Karpas-422 (cell line): ENCODE results near the gene ZNF124. TPM values are rescaled to one million over a fixed set of nuclear protein-coding genes. Genes with fewer than 3 reads are reported as not detected.
"Not testable (repeated sequence)": the region's sequence is repeated elsewhere in the genome, so short reads cannot be mapped to it uniquely, and the experiment has no call there.

Experiments
- DNase-seq: peaks from one replicate; pipeline ENCODE4 v3.0.0-alpha.2; 2015
- H2AFZ ChIP-seq: fragments of 200-600 bp; sonication (generic); 2 replicates; pipeline ENCODE4 v1.6.1; 2014; ENCODE audit warnings: antibody characterized with exemption, low read length, mixed read lengths
- H3K27ac ChIP-seq: fragments of 200-600 bp; sonication (generic); 2 replicates; pipeline ENCODE4 v1.5.1; 2014; ENCODE audit warnings: mild to moderate bottlenecking, low read length, moderate library complexity
- H3K27me3 ChIP-seq: fragments of 200-600 bp; sonication (generic); 2 replicates; pipeline ENCODE4 v1.6.1; 2014; ENCODE audit warnings: low read length, mixed read lengths
- H3K36me3 ChIP-seq: fragments of 200-600 bp; sonication (generic); 2 replicates; pipeline ENCODE4 v1.6.1; 2014; ENCODE audit warnings: low read length, mixed read lengths; ENCODE audit not compliant: insufficient read depth
- H3K4me1 ChIP-seq: fragments of 200-600 bp; sonication (generic); 2 replicates; pipeline ENCODE4 v1.6.1; 2014; ENCODE audit warnings: mild to moderate bottlenecking, low read length, mixed read lengths
- H3K4me2 ChIP-seq: fragments of 200-600 bp; sonication (generic); 2 replicates; pipeline ENCODE4 v1.6.1; 2014; ENCODE audit warnings: low read length, low read depth, mild to moderate bottlenecking; ENCODE audit not compliant: poor library complexity, severe bottlenecking
- H3K4me3 ChIP-seq: fragments of 200-600 bp; sonication (generic); 2 replicates; pipeline ENCODE4 v1.5.1; 2014; ENCODE audit warnings: mild to moderate bottlenecking, antibody characterized with exemption, low read length, mixed read lengths
- H3K79me2 ChIP-seq: fragments of 200-600 bp; sonication (generic); 2 replicates; pipeline ENCODE4 v1.6.1; 2014; ENCODE audit warnings: mild to moderate bottlenecking, low read length, mixed read lengths
- H3K9ac ChIP-seq: fragments of 200-600 bp; sonication (generic); 2 replicates; pipeline ENCODE4 v1.6.0; 2014; ENCODE audit warnings: low read length
- H3K9me2 ChIP-seq: fragments of 200-600 bp; sonication (generic), shearing (Covaris generic); replicated peaks from 2 replicates; pipeline ENCODE4 v1.6.0; 2014; ENCODE audit warnings: mild to moderate bottlenecking, low read length, moderate library complexity; ENCODE audit not compliant: insufficient read depth
- H3K9me3 ChIP-seq: fragments of 300-700, 200-600 bp; sonication (generic); 2 replicates; pipeline ENCODE4 v1.6.1; 2014; ENCODE audit warnings: low read length, mixed read lengths
- H4K20me1 ChIP-seq: fragments of 200-600 bp; sonication (generic); 2 replicates; pipeline ENCODE4 v1.6.1; 2014; ENCODE audit warnings: mild to moderate bottlenecking, antibody characterized with exemption, low read length, low read depth; ENCODE audit not compliant: insufficient read depth
- total RNA-seq: library from RNA; depleted of rRNA; stranded (reverse); fragments of >200 nt; shearing (Covaris generic); gene quantifications from 2 replicates; pipeline ENCODE4 v1.2.3, GENCODE V29; 2014; ENCODE audit warnings: low replicate concordance

Gene ZNF124
- total RNA-seq, 1 experiment from 2014 or later: 75.6 TPM

DNA sequence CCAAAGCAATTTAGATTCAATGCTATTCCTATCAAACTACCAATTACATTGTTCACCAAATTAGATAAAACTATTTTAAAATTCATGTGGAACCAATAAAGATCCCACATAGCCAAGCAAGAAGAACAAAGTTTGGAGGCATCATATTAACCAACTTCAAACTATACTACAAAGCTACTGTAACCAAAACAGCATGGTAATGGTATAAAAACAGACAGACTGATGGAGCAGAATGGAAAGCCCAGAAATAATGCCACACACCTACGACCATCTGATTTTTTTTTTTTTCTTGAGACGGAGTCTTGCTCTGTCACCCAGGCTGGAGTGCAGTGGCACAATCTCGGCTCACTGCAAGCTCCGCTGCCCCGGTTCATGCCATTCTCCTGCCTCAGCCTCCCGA, 7.1 kb downstream of the ZNF124 start:
- Histone ChIP-seq H3K79me2 (peaks cover 97% of the 10 kb centered on the region), H3K9me3 (peaks cover 57% of the 10 kb centered on the region), H3K9ac (no peak overlapping the region), H3K27ac (no peak overlapping the region), H3K4me3 (no peak overlapping the region), H3K4me1 (no peaks in the 10 kb centered on the region), H3K27me3 (no peaks in the 10 kb centered on the region), H2AFZ (no peak overlapping the region), H3K9me2 (no peaks in the 10 kb centered on the region), H3K36me3 (peaks cover 66% of the 10 kb centered on the region), H4K20me1 (no peaks in the 10 kb centered on the region), H3K4me2 (no peak overlapping the region)
- no peak for DNase-seq

GRCh38 chr1:247156787-247157232, 15.0 kb downstream of the ZNF124 start:
- H3K9ac ChIP-seq: no peak overlapping the region
- H3K4me1 ChIP-seq: no peaks in the 10 kb centered on the region
- no peak overlapping the region for H3K27ac ChIP-seq
- H3K79me2 ChIP-seq: peaks cover 74% of the 10 kb centered on the region
- peaks cover 66% of the 10 kb centered on the region for H3K9me3 ChIP-seq
- H3K36me3 ChIP-seq: peaks cover 89% of the 10 kb centered on the region
- H3K4me2 ChIP-seq: no peak overlapping the region
- H4K20me1 ChIP-seq: no peaks in the 10 kb centered on the region
- H3K27me3 ChIP-seq: no peaks in the 10 kb centered on the region
- H3K9me2 ChIP-seq: no peaks in the 10 kb centered on the region
- H2AFZ ChIP-seq: no peak overlapping the region
- no peak overlapping the region for H3K4me3 ChIP-seq
- no peak for DNase-seq

GRCh38 chr1:247147781-247148180, 24.0 kb downstream of the ZNF124 start:
- no peaks in the 10 kb centered on the region for H4K20me1 ChIP-seq
- no peak overlapping the region for H3K9ac ChIP-seq
- H3K4me2 ChIP-seq: no peak overlapping the region
- H3K79me2 ChIP-seq: peaks cover 47% of the 10 kb centered on the region
- H3K27ac ChIP-seq: no peak overlapping the region
- H3K4me1 ChIP-seq: no peaks in the 10 kb centered on the region
- H3K9me3 ChIP-seq: peaks cover 43% of the 10 kb centered on the region
- H3K4me3 ChIP-seq: no peak overlapping the region
- H3K36me3 ChIP-seq: peaks cover 58% of the 10 kb centered on the region
- H3K27me3 ChIP-seq: no peaks in the 10 kb centered on the region
- no peak for DNase-seq
- H3K9me2 ChIP-seq: no peaks in the 10 kb centered on the region
- no peak overlapping the region for H2AFZ ChIP-seq

- not testable (repeated sequence) for H2AFZ ChIP-seq, H4K20me1 ChIP-seq, H3K4me1 ChIP-seq, H3K4me3 ChIP-seq, H3K27ac ChIP-seq, H3K9me2 ChIP-seq, DNase-seq, H3K27me3 ChIP-seq, H3K4me2 ChIP-seq, H3K9ac ChIP-seq
- Histone ChIP-seq H3K36me3 (peaks cover 52% of the 10 kb centered on the region), H3K9me3 (peaks cover 40% of the 10 kb centered on the region), H3K79me2 (peaks cover 43% of the 10 kb centered on the region)
These were observed 24.7 kb downstream of the ZNF124 start for GRCh38 chr1:247147120-247147519.

- no peaks in the 10 kb centered on the region for H3K9me2 ChIP-seq
- peaks cover 50% of the 10 kb centered on the region for H3K36me3 ChIP-seq
- H4K20me1 ChIP-seq: no peaks in the 10 kb centered on the region
- H3K79me2 ChIP-seq: peaks cover 40% of the 10 kb centered on the region
- H3K9me3 ChIP-seq: peaks cover 43% of the 10 kb centered on the region
- no peak overlapping the region for H2AFZ ChIP-seq
- H3K4me1 ChIP-seq: no peaks in the 10 kb centered on the region
- H3K9ac ChIP-seq: no peak overlapping the region
- H3K4me2 ChIP-seq: no peak overlapping the region
- no peak for DNase-seq
- H3K4me3 ChIP-seq: no peak overlapping the region
- no peaks in the 10 kb centered on the region for H3K27me3 ChIP-seq
- no peak overlapping the region for H3K27ac ChIP-seq
These were observed 25.1 kb downstream of the ZNF124 start for GRCh38 chr1:247146671-247147070.

DNA sequence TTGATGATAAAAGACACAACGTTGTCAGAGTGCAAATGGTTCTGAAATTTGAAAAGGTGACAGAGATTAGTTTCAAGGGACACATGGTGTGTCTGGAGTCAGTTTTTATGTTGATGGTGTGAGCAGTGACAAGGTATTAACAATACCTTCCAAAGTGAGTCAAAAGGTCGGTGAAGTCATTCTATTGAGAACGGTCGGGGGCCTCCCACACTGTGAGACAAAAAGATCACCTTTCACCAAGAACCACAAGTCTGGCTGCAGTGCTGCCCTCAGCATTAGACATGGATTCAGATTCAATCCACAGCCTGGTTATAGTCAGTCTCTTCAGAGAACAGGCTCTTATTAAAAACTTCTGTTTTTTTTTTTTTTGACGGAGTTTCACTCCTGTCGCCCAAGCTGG, 26.5 kb downstream of the ZNF124 start:
- Histone ChIP-seq H3K4me3 (no peak overlapping the region), H3K36me3 (peaks cover 41% of the 10 kb centered on the region), H3K4me2 (no peak overlapping the region)

GRCh38 chr1:247139557-247139956, 32.3 kb downstream of the ZNF124 start:
- not testable (repeated sequence) for DNase-seq, H3K27me3 ChIP-seq
- H3K9me3 ChIP-seq: peaks cover 49% of the 10 kb centered on the region

More for the DNA sequence above, 26.5 kb downstream of the ZNF124 start:
- Histone ChIP-seq H3K79me2 (peaks cover 31% of the 10 kb centered on the region), H3K27ac (no peak overlapping the region), H2AFZ (no peak overlapping the region), H3K4me1 (no peaks in the 10 kb centered on the region), H4K20me1 (no peaks in the 10 kb centered on the region), H3K9me3 (peaks cover 48% of the 10 kb centered on the region), H3K9me2 (no peaks in the 10 kb centered on the region), H3K9ac (no peak overlapping the region), H3K27me3 (no peaks in the 10 kb centered on the region)
- DNase-seq: no peak

GRCh38 chr1:247131236-247131635, 40.6 kb downstream of the ZNF124 start:
- Histone ChIP-seq H3K4me1 (peaks cover 2% of the 10 kb centered on the region; the same call in 1 of the 2 replicates), H4K20me1 (no peaks in the 10 kb centered on the region), H3K36me3 (0 out of 2 replicates have a peak, but pooled peaks cover 4% of the 10 kb centered on the region), H3K79me2 (peaks cover 52% of the 10 kb centered on the region), H3K27ac (no peak overlapping the region), H3K4me2 (no peak overlapping the region), H3K9me2 (no peaks in the 10 kb centered on the region), H3K27me3 (no peaks in the 10 kb centered on the region), H3K9me3 (peaks cover 16% of the 10 kb centered on the region), H3K4me3 (no peak overlapping the region), H3K9ac (no peak overlapping the region), H2AFZ (no peak overlapping the region)
- DNase-seq: no peak

More at GRCh38 chr1:247139557-247139956, 32.3 kb downstream of the ZNF124 start:
- not testable (repeated sequence) for H3K4me2 ChIP-seq, H3K9ac ChIP-seq, H3K36me3 ChIP-seq, H3K4me1 ChIP-seq, H3K9me2 ChIP-seq, H3K4me3 ChIP-seq, H2AFZ ChIP-seq, H4K20me1 ChIP-seq, H3K27ac ChIP-seq
- H3K79me2 ChIP-seq: peaks cover 34% of the 10 kb centered on the region
